K562 (cell line): ENCODE measurements around the gene SYCP3. TPM values are rescaled to one million over a fixed set of nuclear protein-coding genes. Genes with fewer than 3 reads are reported as not detected.

Experiments
- ATAC-seq: fragments of 200-7000 bp; cut with Tn5 transposase; 3 replicates; pipeline ENCODE4 v1.9.1; 2020; ENCODE audit warnings: moderate library complexity
- BruUV-seq: library from RNA; stranded (reverse); fragments of 400-500 nt; replicated peaks from 2 replicates; lab custom pipeline; 2021; lab: Mats Ljungman, UMichigan
- CTCF ChIA-PET: fragments of 300-600 bp; formaldehyde crosslinking; extraction: SDS; loops from one replicate; lab custom pipeline; 2021; ENCODE audit warnings: low intra/inter-chr PET ratio; lab: Yijun Ruan, JAX
- POLR2A ChIA-PET: fragments of 300-600, 350-650 bp; sonication (Branson Sonifier 250); formaldehyde crosslinking; extraction: SDS; loops from one replicate; lab custom pipeline; 2021; ENCODE audit warnings: antibody characterized with exemption, inconsistent platforms; lab: Yijun Ruan, JAX
- DNase-seq, 4 experiments: peaks; one replicate each; pipeline versions ENCODE4 v3.0.0 to v3.0.0-alpha.2; 2011 to 2018; ENCODE audit warnings: low spot score in 3 of 4, mixed read lengths in 3 of 4; ENCODE audit errors: extremely low read depth in 1 of 4
- FAIRE-seq: peaks from 2 replicates; lab custom pipeline; 2011; peaks lifted over from hg19 to GRCh38; lab: Jason Lieb, UNC
- H2AFZ ChIP-seq: 2 replicates; pipeline ENCODE4 v1.6.0; 2011; ENCODE audit warnings: low read depth, low read length, control low read depth, inconsistent platforms
- H3K27ac ChIP-seq: fragments of 200-600 bp; 3 replicates; pipeline ENCODE4 v1.8.0; 2011; ENCODE audit warnings: low read depth, mild to moderate bottlenecking, control low read depth, inconsistent platforms, low read length, moderate library complexity, mixed read lengths; ENCODE audit errors: extremely low read depth
- H3K27me3 ChIP-seq, 2 experiments: fragments of 300-600 bp in 1 of 2; 2 replicates in 1 of 2; 3 replicates in 1 of 2; pipeline versions ENCODE4 v1.6.0 to v1.8.0; 2011; ENCODE audit warnings: inconsistent platforms in 2 of 2, low read length in 2 of 2, mild to moderate bottlenecking in 1 of 2, mixed read lengths in 1 of 2, moderate library complexity in 1 of 2; ENCODE audit not compliant: control insufficient read depth in 2 of 2, insufficient read depth in 2 of 2
- H3K36me3 ChIP-seq: fragments of 300-600 bp; 3 replicates; pipeline ENCODE4 v1.8.0; 2011; ENCODE audit warnings: mild to moderate bottlenecking, low read length, inconsistent platforms; ENCODE audit not compliant: control insufficient read depth, insufficient read depth
- H3K4me1 ChIP-seq, 2 experiments: fragments of 200-600 bp in 1 of 2; replicated peaks in 1 of 2; 2 replicates in 1 of 2; 3 replicates in 1 of 2; pipeline versions ENCODE4 v1.5.1 to v1.8.0; 2011; ENCODE audit warnings: inconsistent platforms in 2 of 2, low read length in 2 of 2, mild to moderate bottlenecking in 1 of 2, mixed read lengths in 1 of 2, moderate library complexity in 1 of 2; ENCODE audit not compliant: control insufficient read depth in 2 of 2, insufficient read depth in 2 of 2
- H3K4me2 ChIP-seq: 2 replicates; pipeline ENCODE4 v1.6.1; 2011; ENCODE audit warnings: low read length, control low read depth, inconsistent platforms, mixed read lengths; ENCODE audit not compliant: insufficient read depth
- H3K4me3 ChIP-seq: fragments of 200-600 bp; sonication (generic), shearing (Covaris generic); 2 replicates; pipeline ENCODE4 v1.5.1; 2016; ENCODE audit warnings: control low read depth, inconsistent platforms
- H3K79me2 ChIP-seq: fragments of 200-600 bp; 3 replicates; pipeline ENCODE4 v1.8.0; 2011; ENCODE audit warnings: low read length, inconsistent platforms; ENCODE audit not compliant: control insufficient read depth, insufficient read depth
- H3K9ac ChIP-seq, 2 experiments: 2 replicates each; pipeline versions ENCODE4 v1.6.0 to v1.6.1; 2011; ENCODE audit warnings: low read depth in 2 of 2, low read length in 2 of 2, control low read depth in 1 of 2, inconsistent platforms in 1 of 2, mild to moderate bottlenecking in 1 of 2, mixed read lengths in 1 of 2; ENCODE audit not compliant: insufficient read depth in 1 of 2
- H3K9me1 ChIP-seq: one replicate; pipeline ENCODE4 v1.6.0; 2011; ENCODE audit warnings: inconsistent platforms, mild to moderate bottlenecking, low read length, moderate library complexity; ENCODE audit not compliant: control insufficient read depth, insufficient read depth
- H3K9me3 ChIP-seq: replicated peaks from 2 replicates; pipeline ENCODE4 v1.5.1; 2011; ENCODE audit warnings: low read depth, low read length, inconsistent platforms; ENCODE audit not compliant: control insufficient read depth, insufficient read depth
- H4K20me1 ChIP-seq: replicated peaks from 2 replicates; pipeline ENCODE4 v1.6.1; 2011; ENCODE audit warnings: low read length, inconsistent platforms, mixed read lengths; ENCODE audit not compliant: control insufficient read depth, insufficient read depth
- EHMT2 ChIP-seq: fragments of 450-650 bp; IDR thresholded peaks from 2 replicates; pipeline ENCODE4 v1.6.1; 2018; ENCODE audit warnings: antibody characterized with exemption
- HDAC1 ChIP-seq, 2 experiments: fragments of 450-650 bp; IDR thresholded peaks; 2 replicates each; pipeline ENCODE4 v1.6.1; 2016 to 2017; ENCODE audit warnings: inconsistent platforms in 1 of 2, mild to moderate bottlenecking in 1 of 2, moderate library complexity in 1 of 2
- NCOA1 ChIP-seq: fragments of 450-650 bp; IDR thresholded peaks from 2 replicates; pipeline ENCODE4 v1.6.1; 2016; ENCODE audit warnings: low read depth
- POLR2A ChIP-seq: fragments of 450-650 bp; conservative IDR thresholded peaks from 2 replicates; pipeline ENCODE4 v1.6.1; 2016
- POLR2H ChIP-seq: IDR thresholded peaks from 2 replicates; pipeline ENCODE4 v1.6.1; 2016; ENCODE audit warnings: missing genetic modification characterization, low read depth, mild to moderate bottlenecking, control low read depth, missing compliant biosample characterization, moderate library complexity
- RNF2 ChIP-seq: sonication (generic); IDR thresholded peaks from 2 replicates; pipeline ENCODE4 v1.6.1; 2016
- SPI1 ChIP-seq: IDR thresholded peaks from 2 replicates; pipeline ENCODE4 v1.6.1; 2011; ENCODE audit warnings: low read depth, low read length, control low read depth, borderline replicate concordance
- TGIF2 ChIP-seq: sonication (generic); formaldehyde crosslinking; IDR thresholded peaks from 2 replicates; pipeline ENCODE4 v1.8.1; 2022; ENCODE audit warnings: mild to moderate bottlenecking, missing genetic modification reagents, moderate library complexity
- ZBTB8A ChIP-seq: fragments of 450-650 bp; IDR thresholded peaks from 2 replicates; pipeline ENCODE4 v1.6.1; 2018; ENCODE audit warnings: mild to moderate bottlenecking, moderate library complexity; ENCODE audit not compliant: partially characterized antibody
- ZFP30 ChIP-seq: fragments of 250-450 bp; sonication (Bioruptor Pico); IDR thresholded peaks from 2 replicates; pipeline ENCODE4 v1.8.0; 2022; ENCODE audit warnings: moderate library complexity, mild to moderate bottlenecking, inconsistent platforms, borderline replicate concordance
- ZZZ3 ChIP-seq: fragments of 450-650 bp; IDR thresholded peaks from 2 replicates; pipeline ENCODE4 v1.6.1; 2016; ENCODE audit warnings: antibody characterized with exemption, mild to moderate bottlenecking, moderate library complexity
- in situ Hi-C: fragments of 300-500 bp; cut with MboI; formaldehyde crosslinking; loops from 4 replicates; pipeline ENCODE4 v1.15.0; 2018; ENCODE audit warnings: inconsistent platforms, mixed read lengths
- intact Hi-C: fragments of 100-400 bp; cut with micrococcal nuclease; formaldehyde crosslinking; loops from 2 replicates; pipeline ENCODE4 v1.14.2; 2022
- polyA plus RNA-seq, 8 experiments: library from polyadenylated mRNA; depleted of rRNA in 4 of 8; stranded (reverse) in 5 of 8; unstranded in 3 of 8; fragments of >200 nt; fragmentation: Nextera tagmentation in 2 of 8; fragmentation: Illumina TruSeq in 1 of 8; extraction: Ambion mirVana in 2 of 8; extraction: Trizol in 1 of 8; gene quantifications; 2 replicates each; pipeline versions ENCODE4 v1.2.1 to v1.2.3, GENCODE V29; 2011 to 2014; ENCODE audit warnings: inconsistent platforms in 1 of 8, missing spikeins in 1 of 8
- total RNA-seq, 7 experiments: library from RNA; depleted of rRNA in 6 of 7; stranded (reverse); fragments of >200 nt in 6 of 7; fragmentation: Illumina TruSeq in 2 of 7; extraction: Trizol in 2 of 7; gene quantifications; 2 replicates each; pipeline versions ENCODE4 v1.2.1 to v1.2.3, GENCODE V29; 2011 to 2021; ENCODE audit warnings: low replicate concordance in 1 of 7
- TF ChIP-seq, protein P1 (sequence below): fragments of 450-650 bp; IDR thresholded peaks from 2 replicates; pipeline ENCODE4 v1.6.1; 2016; ENCODE audit warnings: borderline replicate concordance

SYCP3 gene
- total and polyA plus RNA-seq, 9 of the 15 experiments (the other 6 are each of a cell fraction or from before 2014, with no cell fraction given): 0.11 to 0.25 (median 0.22) TPM; not detected in 4

DNA sequence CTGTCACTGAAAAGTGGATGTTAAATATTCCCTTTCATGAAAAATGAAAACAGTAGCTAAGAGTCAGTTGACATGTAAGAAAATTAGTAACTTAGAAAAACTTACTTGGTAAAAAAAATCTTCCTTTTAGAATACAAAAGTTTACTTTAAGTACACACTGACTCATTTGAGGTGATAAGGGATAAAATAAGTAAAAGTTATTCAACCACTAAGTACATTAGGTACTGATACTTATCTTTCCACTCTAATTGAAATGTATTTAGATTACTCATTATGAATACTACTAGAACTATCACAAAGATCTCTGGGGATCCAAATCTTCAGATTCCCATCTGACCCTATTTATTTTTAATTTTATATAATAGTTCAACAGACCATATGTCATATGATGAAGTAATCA is 12.2 kb downstream of the SYCP3 start:
- in situ Hi-C loops (no loop called here), intact Hi-C loops (no loop called here)
- Histone ChIP-seq H3K9ac (no peak overlapping the region), H3K4me1 (no peaks in the 10 kb centered on the region), H3K36me3 (peaks cover 90% of the 10 kb centered on the region), H3K4me2 (no peak overlapping the region), H3K9me1 (no peaks in the 10 kb centered on the region), H3K4me3 (no peak overlapping the region), H3K79me2 (no peaks in the 10 kb centered on the region), H3K27ac (no peak overlapping the region), H2AFZ (no peak overlapping the region), H3K9me3 (no peaks in the 10 kb centered on the region), H3K27me3 (no peaks in the 10 kb centered on the region), H4K20me1 (no peaks in the 10 kb centered on the region)
- CTCF ChIA-PET: no interaction called here
- no peak for ATAC-seq
- no peak for TF ChIP-seq ZFP30 (CRISPR knock-in tag)
- TF ChIP-seq ZZZ3: no peak
- no peak for TF ChIP-seq POLR2H (tag)
- no peak for TF ChIP-seq ZBTB8A
- no peak for TF ChIP-seq POLR2A
- TF ChIP-seq TGIF2 (CRISPR knock-in tag): no peak
- no peak for TF ChIP-seq EHMT2
- TF ChIP-seq SPI1: no peak
- TF ChIP-seq, protein P1, sequence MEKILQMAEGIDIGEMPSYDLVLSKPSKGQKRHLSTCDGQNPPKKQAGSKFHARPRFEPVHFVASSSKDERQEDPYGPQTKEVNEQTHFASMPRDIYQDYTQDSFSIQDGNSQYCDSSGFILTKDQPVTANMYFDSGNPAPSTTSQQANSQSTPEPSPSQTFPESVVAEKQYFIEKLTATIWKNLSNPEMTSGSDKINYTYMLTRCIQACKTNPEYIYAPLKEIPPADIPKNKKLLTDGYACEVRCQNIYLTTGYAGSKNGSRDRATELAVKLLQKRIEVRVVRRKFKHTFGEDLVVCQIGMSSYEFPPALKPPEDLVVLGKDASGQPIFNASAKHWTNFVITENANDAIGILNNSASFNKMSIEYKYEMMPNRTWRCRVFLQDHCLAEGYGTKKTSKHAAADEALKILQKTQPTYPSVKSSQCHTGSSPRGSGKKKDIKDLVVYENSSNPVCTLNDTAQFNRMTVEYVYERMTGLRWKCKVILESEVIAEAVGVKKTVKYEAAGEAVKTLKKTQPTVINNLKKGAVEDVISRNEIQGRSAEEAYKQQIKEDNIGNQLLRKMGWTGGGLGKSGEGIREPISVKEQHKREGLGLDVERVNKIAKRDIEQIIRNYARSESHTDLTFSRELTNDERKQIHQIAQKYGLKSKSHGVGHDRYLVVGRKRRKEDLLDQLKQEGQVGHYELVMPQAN: no peak
- no peak for TF ChIP-seq HDAC1 (IDR thresholded peaks at IDR 0.05)
- TF ChIP-seq RNF2: no peak
- TF ChIP-seq NCOA1: no peak
- BruUV-seq: no TSS peak
- POLR2A ChIA-PET: no interaction called here
- no peak for DNase-seq
- no peak for FAIRE-seq
